PC-3 (cell line): ENCODE measurements around the gene SAMD8.

Experiments
- CTCF ChIP-seq: fragments of 300-600 bp; sonication (generic); conservative IDR thresholded peaks from 2 replicates; pipeline ENCODE4 v1.5.1; 2017; ENCODE audit warnings: antibody characterized with exemption, low read depth, mild to moderate bottlenecking, low read length
- EZH2 ChIP-seq: fragments of 300-600 bp; sonication (generic); IDR thresholded peaks from one replicate; pipeline ENCODE4 v1.6.1; 2017; ENCODE audit warnings: antibody characterized with exemption, mild to moderate bottlenecking, low read length; ENCODE audit not compliant: unreplicated experiment
- EZH2phosphoT487 ChIP-seq: fragments of 300-600 bp; sonication (generic); IDR thresholded peaks from 2 replicates; pipeline ENCODE4 v1.6.1; 2018; ENCODE audit warnings: mild to moderate bottlenecking, antibody characterized with exemption, low read length, borderline replicate concordance

GRCh38 chr10:75210282-75211006, 99.0 kb downstream of the SAMD8 start, which contains the start of gene VDAC2:
- TF ChIP-seq EZH2phosphoT487 (no peak), CTCF (no peak), EZH2 (no peak)
